HepG2 (cell line): ENCODE data around the gene COPS6. TPM values are rescaled to one million over a fixed set of nuclear protein-coding genes. Genes with fewer than 3 reads are reported as not detected.
A peak's percentile ranks its signal among the peaks of the same experiment; 100 is the strongest.

ENCODE experiments used
- ATF7-NPFF ChIP-seq: sonication (generic); formaldehyde crosslinking; IDR thresholded peaks from 2 replicates; pipeline ENCODE4 v1.8.1; 2023; ENCODE audit warnings: mild to moderate bottlenecking, low read depth, missing genetic modification reagents, moderate library complexity
- CHCHD3 ChIP-seq: sonication (generic); formaldehyde crosslinking; IDR thresholded peaks from 2 replicates; pipeline ENCODE4 v1.8.0; 2022; ENCODE audit warnings: mild to moderate bottlenecking, missing genetic modification reagents, moderate library complexity
- FOXJ3 ChIP-seq: sonication (generic); formaldehyde crosslinking; IDR thresholded peaks from 2 replicates; pipeline ENCODE4 v1.4.0; 2020; ENCODE audit warnings: missing genetic modification reagents, mild to moderate bottlenecking, borderline replicate concordance
- FOXO1 ChIP-seq: sonication (generic); formaldehyde crosslinking; IDR thresholded peaks from 2 replicates; pipeline ENCODE4 v1.4.0; 2020; ENCODE audit warnings: missing genetic modification reagents
- NAIF1 ChIP-seq: sonication (generic); formaldehyde crosslinking; IDR thresholded peaks from 2 replicates; pipeline ENCODE4 v1.5.0; 2020; ENCODE audit warnings: mild to moderate bottlenecking, missing genetic modification reagents, borderline replicate concordance
- PRMT3 ChIP-seq: sonication (generic); formaldehyde crosslinking; IDR thresholded peaks from 2 replicates; pipeline ENCODE4 v1.8.1; 2022; ENCODE audit warnings: low read depth, mild to moderate bottlenecking, moderate library complexity, missing genetic modification reagents, borderline replicate concordance
- TBX2 ChIP-seq: sonication (generic); formaldehyde crosslinking; IDR thresholded peaks from 2 replicates; pipeline ENCODE4 v1.5.0; 2020; ENCODE audit warnings: missing genetic modification reagents, mild to moderate bottlenecking, borderline replicate concordance
- ZNF350 ChIP-seq: sonication (generic); formaldehyde crosslinking; IDR thresholded peaks from 2 replicates; pipeline ENCODE4 v1.4.0; 2020; ENCODE audit warnings: mild to moderate bottlenecking, low read depth, missing genetic modification reagents, borderline replicate concordance
- ZNF674 ChIP-seq: sonication (generic); formaldehyde crosslinking; IDR thresholded peaks from 2 replicates; pipeline ENCODE4 v1.5.0; 2020; ENCODE audit warnings: low read depth, mild to moderate bottlenecking, missing genetic modification reagents
- ZNF7 ChIP-seq: IDR thresholded peaks from 2 replicates; pipeline ENCODE4 v1.6.1; 2016; ENCODE audit warnings: missing biosample characterization, missing genetic modification reagents
- polyA plus RNA-seq, 8 experiments: library from polyadenylated mRNA; depleted of rRNA in 3 of 8; stranded (reverse) in 7 of 8; unstranded in 1 of 8; fragments of >200 nt; fragmentation: Illumina TruSeq in 4 of 8; extraction: Trizol in 4 of 8; gene quantifications; 2 replicates each; pipeline versions ENCODE4 v1.2.1 to v1.2.3, GENCODE V29; 2011 to 2016; ENCODE audit warnings: low read depth in 4 of 8, missing spikeins in 1 of 8, mixed read lengths in 1 of 8; ENCODE audit not compliant: insufficient read depth in 1 of 8
- total RNA-seq, 5 experiments: library from RNA; depleted of rRNA; stranded (reverse); fragments of >200 nt; fragmentation: Illumina TruSeq; extraction: Trizol; gene quantifications; 2 replicates each; pipeline ENCODE4 v1.2.3, GENCODE V29; 2016; ENCODE audit warnings: low read depth in 1 of 5
- TF ChIP-seq, protein P1 (sequence below): sonication (generic); formaldehyde crosslinking; IDR thresholded peaks from 2 replicates; pipeline ENCODE4 v1.4.0; 2020; ENCODE audit warnings: missing genetic modification reagents
- TF ChIP-seq, protein P2 (sequence below): IDR thresholded peaks from 2 replicates; pipeline ENCODE4 v1.6.1; 2016; ENCODE audit warnings: low read depth, missing genetic modification reagents, missing compliant biosample characterization
- TF ChIP-seq, protein P3 (sequence below): sonication (generic); formaldehyde crosslinking; IDR thresholded peaks from 2 replicates; pipeline ENCODE4 v1.5.1; 2020; ENCODE audit warnings: mild to moderate bottlenecking, missing genetic modification reagents, borderline replicate concordance

The COPS6 gene
- total and polyA plus RNA-seq, 2 of the 13 experiments (the other 11 are each of a cell fraction or from before 2014, with no cell fraction given): 33.4 to 117 TPM

DNA sequence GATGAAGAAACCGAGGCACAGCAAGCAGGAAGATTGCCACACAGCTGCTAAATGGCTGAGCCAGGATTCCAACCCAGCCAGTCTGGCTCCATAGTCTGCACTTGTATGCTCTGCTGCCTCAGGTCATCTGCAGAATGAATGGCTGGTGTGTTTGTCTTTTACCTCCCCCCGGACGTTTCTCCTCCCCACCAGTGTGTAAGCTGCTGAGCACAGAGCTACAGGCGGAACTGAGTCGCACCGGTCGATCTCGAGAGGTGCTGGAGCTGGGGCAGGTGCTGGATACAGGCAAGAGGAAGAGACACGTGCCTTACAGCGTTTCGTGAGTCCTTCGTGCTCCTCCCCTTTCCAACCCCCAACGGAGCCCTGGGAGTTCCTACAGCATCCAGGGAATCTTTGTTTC, 33.3 kb downstream of the COPS6 start (continued):
- TF ChIP-seq, protein P1, sequence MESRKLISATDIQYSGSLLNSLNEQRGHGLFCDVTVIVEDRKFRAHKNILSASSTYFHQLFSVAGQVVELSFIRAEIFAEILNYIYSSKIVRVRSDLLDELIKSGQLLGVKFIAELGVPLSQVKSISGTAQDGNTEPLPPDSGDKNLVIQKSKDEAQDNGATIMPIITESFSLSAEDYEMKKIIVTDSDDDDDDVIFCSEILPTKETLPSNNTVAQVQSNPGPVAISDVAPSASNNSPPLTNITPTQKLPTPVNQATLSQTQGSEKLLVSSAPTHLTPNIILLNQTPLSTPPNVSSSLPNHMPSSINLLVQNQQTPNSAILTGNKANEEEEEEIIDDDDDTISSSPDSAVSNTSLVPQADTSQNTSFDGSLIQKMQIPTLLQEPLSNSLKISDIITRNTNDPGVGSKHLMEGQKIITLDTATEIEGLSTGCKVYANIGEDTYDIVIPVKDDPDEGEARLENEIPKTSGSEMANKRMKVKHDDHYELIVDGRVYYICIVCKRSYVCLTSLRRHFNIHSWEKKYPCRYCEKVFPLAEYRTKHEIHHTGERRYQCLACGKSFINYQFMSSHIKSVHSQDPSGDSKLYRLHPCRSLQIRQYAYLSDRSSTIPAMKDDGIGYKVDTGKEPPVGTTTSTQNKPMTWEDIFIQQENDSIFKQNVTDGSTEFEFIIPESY (CRISPR knock-in tag): no peak
- TF ChIP-seq TBX2 (CRISPR knock-in tag): peak; percentile 60
- TF ChIP-seq FOXJ3 (CRISPR knock-in tag): no peak
- TF ChIP-seq PRMT3: no peak
- peak; percentile 54; the same call in 1 of the 2 replicates for TF ChIP-seq ZNF350
- no peak for TF ChIP-seq FOXO1 (CRISPR knock-in tag)
- no peak for TF ChIP-seq CHCHD3
- TF ChIP-seq ZNF674 (CRISPR knock-in tag): no peak
- peak; percentile 85 for TF ChIP-seq ZNF7 (CRISPR knock-in tag)
- TF ChIP-seq, protein P2, sequence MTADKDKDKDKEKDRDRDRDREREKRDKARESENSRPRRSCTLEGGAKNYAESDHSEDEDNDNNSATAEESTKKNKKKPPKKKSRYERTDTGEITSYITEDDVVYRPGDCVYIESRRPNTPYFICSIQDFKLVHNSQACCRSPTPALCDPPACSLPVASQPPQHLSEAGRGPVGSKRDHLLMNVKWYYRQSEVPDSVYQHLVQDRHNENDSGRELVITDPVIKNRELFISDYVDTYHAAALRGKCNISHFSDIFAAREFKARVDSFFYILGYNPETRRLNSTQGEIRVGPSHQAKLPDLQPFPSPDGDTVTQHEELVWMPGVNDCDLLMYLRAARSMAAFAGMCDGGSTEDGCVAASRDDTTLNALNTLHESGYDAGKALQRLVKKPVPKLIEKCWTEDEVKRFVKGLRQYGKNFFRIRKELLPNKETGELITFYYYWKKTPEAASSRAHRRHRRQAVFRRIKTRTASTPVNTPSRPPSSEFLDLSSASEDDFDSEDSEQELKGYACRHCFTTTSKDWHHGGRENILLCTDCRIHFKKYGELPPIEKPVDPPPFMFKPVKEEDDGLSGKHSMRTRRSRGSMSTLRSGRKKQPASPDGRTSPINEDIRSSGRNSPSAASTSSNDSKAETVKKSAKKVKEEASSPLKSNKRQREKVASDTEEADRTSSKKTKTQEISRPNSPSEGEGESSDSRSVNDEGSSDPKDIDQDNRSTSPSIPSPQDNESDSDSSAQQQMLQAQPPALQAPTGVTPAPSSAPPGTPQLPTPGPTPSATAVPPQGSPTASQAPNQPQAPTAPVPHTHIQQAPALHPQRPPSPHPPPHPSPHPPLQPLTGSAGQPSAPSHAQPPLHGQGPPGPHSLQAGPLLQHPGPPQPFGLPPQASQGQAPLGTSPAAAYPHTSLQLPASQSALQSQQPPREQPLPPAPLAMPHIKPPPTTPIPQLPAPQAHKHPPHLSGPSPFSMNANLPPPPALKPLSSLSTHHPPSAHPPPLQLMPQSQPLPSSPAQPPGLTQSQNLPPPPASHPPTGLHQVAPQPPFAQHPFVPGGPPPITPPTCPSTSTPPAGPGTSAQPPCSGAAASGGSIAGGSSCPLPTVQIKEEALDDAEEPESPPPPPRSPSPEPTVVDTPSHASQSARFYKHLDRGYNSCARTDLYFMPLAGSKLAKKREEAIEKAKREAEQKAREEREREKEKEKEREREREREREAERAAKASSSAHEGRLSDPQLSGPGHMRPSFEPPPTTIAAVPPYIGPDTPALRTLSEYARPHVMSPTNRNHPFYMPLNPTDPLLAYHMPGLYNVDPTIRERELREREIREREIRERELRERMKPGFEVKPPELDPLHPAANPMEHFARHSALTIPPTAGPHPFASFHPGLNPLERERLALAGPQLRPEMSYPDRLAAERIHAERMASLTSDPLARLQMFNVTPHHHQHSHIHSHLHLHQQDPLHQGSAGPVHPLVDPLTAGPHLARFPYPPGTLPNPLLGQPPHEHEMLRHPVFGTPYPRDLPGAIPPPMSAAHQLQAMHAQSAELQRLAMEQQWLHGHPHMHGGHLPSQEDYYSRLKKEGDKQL (CRISPR knock-in tag): no peak
- TF ChIP-seq, protein P3, sequence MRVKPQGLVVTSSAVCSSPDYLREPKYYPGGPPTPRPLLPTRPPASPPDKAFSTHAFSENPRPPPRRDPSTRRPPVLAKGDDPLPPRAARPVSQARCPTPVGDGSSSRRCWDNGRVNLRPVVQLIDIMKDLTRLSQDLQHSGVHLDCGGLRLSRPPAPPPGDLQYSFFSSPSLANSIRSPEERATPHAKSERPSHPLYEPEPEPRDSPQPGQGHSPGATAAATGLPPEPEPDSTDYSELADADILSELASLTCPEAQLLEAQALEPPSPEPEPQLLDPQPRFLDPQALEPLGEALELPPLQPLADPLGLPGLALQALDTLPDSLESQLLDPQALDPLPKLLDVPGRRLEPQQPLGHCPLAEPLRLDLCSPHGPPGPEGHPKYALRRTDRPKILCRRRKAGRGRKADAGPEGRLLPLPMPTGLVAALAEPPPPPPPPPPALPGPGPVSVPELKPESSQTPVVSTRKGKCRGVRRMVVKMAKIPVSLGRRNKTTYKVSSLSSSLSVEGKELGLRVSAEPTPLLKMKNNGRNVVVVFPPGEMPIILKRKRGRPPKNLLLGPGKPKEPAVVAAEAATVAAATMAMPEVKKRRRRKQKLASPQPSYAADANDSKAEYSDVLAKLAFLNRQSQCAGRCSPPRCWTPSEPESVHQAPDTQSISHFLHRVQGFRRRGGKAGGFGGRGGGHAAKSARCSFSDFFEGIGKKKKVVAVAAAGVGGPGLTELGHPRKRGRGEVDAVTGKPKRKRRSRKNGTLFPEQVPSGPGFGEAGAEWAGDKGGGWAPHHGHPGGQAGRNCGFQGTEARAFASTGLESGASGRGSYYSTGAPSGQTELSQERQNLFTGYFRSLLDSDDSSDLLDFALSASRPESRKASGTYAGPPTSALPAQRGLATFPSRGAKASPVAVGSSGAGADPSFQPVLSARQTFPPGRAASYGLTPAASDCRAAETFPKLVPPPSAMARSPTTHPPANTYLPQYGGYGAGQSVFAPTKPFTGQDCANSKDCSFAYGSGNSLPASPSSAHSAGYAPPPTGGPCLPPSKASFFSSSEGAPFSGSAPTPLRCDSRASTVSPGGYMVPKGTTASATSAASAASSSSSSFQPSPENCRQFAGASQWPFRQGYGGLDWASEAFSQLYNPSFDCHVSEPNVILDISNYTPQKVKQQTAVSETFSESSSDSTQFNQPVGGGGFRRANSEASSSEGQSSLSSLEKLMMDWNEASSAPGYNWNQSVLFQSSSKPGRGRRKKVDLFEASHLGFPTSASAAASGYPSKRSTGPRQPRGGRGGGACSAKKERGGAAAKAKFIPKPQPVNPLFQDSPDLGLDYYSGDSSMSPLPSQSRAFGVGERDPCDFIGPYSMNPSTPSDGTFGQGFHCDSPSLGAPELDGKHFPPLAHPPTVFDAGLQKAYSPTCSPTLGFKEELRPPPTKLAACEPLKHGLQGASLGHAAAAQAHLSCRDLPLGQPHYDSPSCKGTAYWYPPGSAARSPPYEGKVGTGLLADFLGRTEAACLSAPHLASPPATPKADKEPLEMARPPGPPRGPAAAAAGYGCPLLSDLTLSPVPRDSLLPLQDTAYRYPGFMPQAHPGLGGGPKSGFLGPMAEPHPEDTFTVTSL (CRISPR knock-in tag): no peak
- no peak for TF ChIP-seq ATF7-NPFF (CRISPR knock-in tag)
- no peak for TF ChIP-seq NAIF1 (CRISPR knock-in tag)
